Measurements from ENCODE around the gene SUPT5H. TPM values are rescaled to one million over a fixed set of nuclear protein-coding genes. Genes with fewer than 3 reads are reported as not detected.
A peak's percentile ranks its signal among the peaks of the same experiment; 100 is the strongest.

Gene SUPT5H
- total and polyA plus RNA-seq, 12 donors: 56.2 to 149 (median 84.3) TPM

DNA sequence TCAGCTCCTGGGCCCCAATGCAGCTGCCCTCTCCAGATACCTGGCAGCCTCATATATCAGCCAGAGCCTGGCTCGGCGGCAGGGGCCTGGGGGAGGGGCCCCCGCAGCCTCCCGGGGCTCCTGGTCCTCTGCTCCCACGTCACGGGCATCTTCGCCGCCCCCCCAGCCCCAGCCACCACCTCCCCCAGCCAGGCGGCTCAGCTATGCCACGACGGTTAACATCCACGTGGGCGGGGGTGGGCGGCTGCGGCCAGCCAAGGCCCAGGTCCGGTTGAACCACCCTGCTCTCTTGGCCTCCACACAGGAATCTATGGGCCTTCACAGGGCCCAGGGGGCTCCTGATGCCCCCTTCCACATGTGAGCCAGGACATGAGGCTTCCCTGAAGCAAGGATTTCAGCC lies 20.4 kb upstream of the SUPT5H start:
- TF ChIP-seq, protein P1, sequence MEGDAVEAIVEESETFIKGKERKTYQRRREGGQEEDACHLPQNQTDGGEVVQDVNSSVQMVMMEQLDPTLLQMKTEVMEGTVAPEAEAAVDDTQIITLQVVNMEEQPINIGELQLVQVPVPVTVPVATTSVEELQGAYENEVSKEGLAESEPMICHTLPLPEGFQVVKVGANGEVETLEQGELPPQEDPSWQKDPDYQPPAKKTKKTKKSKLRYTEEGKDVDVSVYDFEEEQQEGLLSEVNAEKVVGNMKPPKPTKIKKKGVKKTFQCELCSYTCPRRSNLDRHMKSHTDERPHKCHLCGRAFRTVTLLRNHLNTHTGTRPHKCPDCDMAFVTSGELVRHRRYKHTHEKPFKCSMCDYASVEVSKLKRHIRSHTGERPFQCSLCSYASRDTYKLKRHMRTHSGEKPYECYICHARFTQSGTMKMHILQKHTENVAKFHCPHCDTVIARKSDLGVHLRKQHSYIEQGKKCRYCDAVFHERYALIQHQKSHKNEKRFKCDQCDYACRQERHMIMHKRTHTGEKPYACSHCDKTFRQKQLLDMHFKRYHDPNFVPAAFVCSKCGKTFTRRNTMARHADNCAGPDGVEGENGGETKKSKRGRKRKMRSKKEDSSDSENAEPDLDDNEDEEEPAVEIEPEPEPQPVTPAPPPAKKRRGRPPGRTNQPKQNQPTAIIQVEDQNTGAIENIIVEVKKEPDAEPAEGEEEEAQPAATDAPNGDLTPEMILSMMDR (IDR thresholded peaks at IDR 0.05): no peak
- H3K27ac ChIP-seq: no peak overlapping the region
- H3K4me3 ChIP-seq: no peak overlapping the region
- DNase-seq (no peak), ATAC-seq (no peak)
- H3K27me3 ChIP-seq: no peaks in the 10 kb centered on the region
- H3K36me3 ChIP-seq: peaks cover 0 to 56% (median 0%) of the 10 kb centered on the region in 9 donors
- H3K4me1 ChIP-seq: peaks cover 10 to 22% (median 18%) of the 10 kb centered on the region in 9 donors
- H3K9me3 ChIP-seq: no peaks in the 10 kb centered on the region
- intact Hi-C loops (cut with DNase I): no loop called here
- 80 to 81% methylated on average over 16 of the region's 16 CpGs for WGBS, 2 donors

DNA sequence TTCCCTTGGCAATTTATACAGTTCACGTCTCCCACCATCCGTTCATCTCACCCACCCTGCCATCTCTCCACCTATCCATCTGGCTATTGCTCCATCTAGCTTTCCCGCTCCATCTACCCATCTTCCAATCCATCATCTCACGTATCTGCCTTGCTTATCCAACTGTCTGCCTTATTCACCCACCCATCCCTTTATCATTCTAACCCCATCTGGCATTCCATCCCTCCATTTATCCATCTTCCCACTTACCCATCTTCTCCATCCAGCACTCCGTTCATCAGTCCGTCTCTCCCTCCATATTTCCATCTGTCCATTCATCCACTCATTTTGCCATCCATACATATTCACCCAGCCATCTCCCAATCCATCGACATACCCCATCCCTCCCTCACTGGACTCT lies 19.6 kb upstream of the SUPT5H start:
- no peak overlapping the region for H3K27ac ChIP-seq
- ATAC-seq (no peak), DNase-seq (no peak)
- H3K4me1 ChIP-seq: peaks cover 10 to 26% (median 19%) of the 10 kb centered on the region in 9 donors
- 88 to 93% methylated on average over 7 of the region's 7 CpGs for whole genome bisulfite sequencing, 2 donors
- TF ChIP-seq, protein P1 (IDR thresholded peaks at IDR 0.05): no peak
- H3K27me3 ChIP-seq: no peaks in the 10 kb centered on the region
- no peak overlapping the region for H3K4me3 ChIP-seq
- H3K36me3 ChIP-seq: peaks cover 0 to 48% (median 0%) of the 10 kb centered on the region in 9 donors
- no peaks in the 10 kb centered on the region for H3K9me3 ChIP-seq
- intact Hi-C loops (cut with DNase I): no loop called here

DNA sequence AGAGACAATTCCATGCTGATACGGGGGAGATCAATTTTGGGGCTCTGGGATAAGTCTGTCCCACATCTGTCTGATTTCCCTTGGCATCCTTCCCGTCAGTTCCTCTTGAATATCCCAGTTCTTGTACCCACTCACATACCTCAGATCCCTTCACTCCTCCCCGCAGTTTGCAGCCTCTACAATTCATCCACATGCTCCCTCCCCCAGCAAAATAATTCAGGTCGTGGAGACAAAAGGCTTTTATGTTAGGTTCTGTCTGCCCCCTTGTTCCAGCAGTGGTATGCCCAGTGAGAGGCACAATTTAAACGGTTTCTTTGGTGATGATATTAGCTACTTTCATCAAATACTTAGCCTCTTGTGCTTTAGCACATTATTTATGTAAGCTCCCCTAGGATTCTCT lies 19.2 kb upstream of the SUPT5H start:
- TF ChIP-seq, protein P1 (IDR thresholded peaks at IDR 0.05): no peak
- Histone ChIP-seq H3K9me3 (no peaks in the 10 kb centered on the region), H3K36me3 (peaks cover 0 to 44% (median 0%) of the 10 kb centered on the region in 9 donors), H3K27ac (no peak overlapping the region), H3K4me3 (no peak overlapping the region), H3K4me1 (peaks cover 10 to 30% (median 19%) of the 10 kb centered on the region in 9 donors), H3K27me3 (no peaks in the 10 kb centered on the region)
- DNase-seq (no peak), ATAC-seq (no peak)
- WGBS, 2 donors: 61% methylated on average over 5 of the region's 5 CpGs
- intact Hi-C loops (cut with DNase I): no loop called here

DNA sequence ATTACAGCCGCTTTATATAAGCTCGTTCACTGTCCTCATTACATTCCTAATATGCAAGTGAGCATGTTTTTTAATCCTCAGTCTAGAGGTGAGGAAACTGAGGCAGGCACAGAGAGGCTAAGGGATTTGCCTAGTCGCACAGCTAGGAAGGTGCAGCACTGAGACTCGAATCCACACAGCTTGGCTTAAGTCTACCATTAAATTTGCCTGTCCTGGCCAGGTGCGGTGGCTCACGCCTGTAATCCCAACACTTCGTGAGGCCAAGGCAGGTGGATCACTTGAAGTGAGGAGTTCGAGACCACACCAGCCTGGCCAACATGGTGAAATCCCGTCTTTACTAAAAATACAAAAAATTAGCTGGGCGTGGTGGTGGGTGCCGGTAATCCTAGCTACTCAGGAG lies 17.7 kb upstream of the SUPT5H start:
- no peak for ATAC-seq
- Histone ChIP-seq H3K9me3 (no peaks in the 10 kb centered on the region), H3K36me3 (peaks cover 0 to 40% (median 9%) of the 10 kb centered on the region in 9 donors), H3K4me3 (no peak overlapping the region), H3K4me1 (peaks cover 10 to 39% (median 19%) of the 10 kb centered on the region in 9 donors), H3K27ac (peak overlapping the region in 8 of 10 donors; percentile 78 to 91 (median 88)), H3K27me3 (no peaks in the 10 kb centered on the region)
- intact Hi-C loops (cut with DNase I): no loop called here
- DNase-seq: no peak
- TF ChIP-seq, protein P1 (IDR thresholded peaks at IDR 0.05): no peak
- WGBS, 2 donors: 91 to 94% methylated on average over 11 of the region's 11 CpGs

Measured in heart right ventricle (tissue), 16 donors.